ENCODE data around the gene PTGFR.

PTGFR gene

GRCh38 chr1:78522136-78522535 lies 31.4 kb downstream of the PTGFR start:
- DNase-seq, result no peak

DNA sequence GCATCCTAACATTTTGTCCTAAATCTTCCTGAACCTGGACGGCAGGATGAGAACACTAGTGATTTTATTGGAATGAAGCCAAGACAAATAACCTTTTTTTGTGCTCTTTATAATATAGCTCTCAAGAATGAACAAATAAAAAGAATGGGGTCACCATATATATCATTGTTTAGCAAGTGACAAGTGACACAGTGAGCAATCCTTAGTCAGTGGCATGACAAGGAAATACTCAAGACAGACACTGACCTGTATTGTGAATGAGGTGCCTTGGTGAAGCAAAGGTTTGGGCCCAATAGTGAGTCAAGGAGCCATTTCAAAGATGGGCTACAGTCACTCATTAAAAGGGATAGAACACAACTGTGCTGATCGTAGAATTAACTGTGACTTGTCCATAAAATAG lies 35.7 kb downstream of the PTGFR start:
- DNase-seq, result no peak

GRCh38 chr1:78527706-78528105 lies 36.9 kb downstream of the PTGFR start:
- DNase-seq, result peak; percentile 29

DNA sequence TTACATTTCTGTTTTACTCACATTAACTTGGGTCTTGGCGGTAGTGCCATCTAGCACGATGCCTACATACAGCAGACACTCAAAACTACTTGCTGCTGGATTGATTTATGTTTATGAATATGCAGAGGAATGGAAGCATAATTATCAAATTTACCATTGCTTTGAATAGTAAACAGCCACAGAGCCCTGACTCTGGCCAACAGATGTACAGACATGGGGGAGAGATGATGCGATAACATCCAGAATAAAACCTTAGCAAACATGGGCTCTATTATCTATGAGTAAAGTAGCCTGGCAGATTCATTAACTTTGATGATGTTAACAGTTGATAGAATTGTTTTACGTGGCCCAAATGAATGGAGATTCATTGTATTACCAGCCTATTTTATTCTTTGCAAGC lies 42.8 kb downstream of the PTGFR start:
- DNase-seq, result no peak

DNA sequence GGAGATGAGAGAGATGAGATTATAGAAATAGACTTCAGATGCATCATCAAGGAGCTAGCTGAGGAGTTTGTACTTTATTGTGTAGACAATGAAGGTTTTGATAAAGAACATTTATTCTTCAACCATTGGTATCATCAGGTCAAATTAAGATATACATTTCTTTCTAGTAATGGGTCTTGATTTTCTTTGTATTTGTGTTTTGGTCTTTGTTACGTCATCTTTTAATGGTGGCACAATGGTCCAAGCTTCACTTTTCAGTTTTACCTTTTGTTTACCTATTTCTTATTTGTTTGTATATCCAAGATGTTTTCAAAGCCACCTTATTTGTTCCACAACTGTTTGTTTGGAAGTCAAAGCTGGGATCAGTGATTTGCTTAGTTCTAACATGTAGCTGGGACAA lies 44.5 kb downstream of the PTGFR start:
- DNase-seq, result no peak

GRCh38 chr1:78536427-78536826 lies 45.7 kb downstream of the PTGFR start:
- DNase-seq, result peak; percentile 78

GRCh38 chr1:78540048-78540447 lies 49.3 kb downstream of the PTGFR start:
- DNase-seq, result peak; percentile 65

GRCh38 chr1:78541479-78541878 lies 50.7 kb downstream of the PTGFR start:
- no peak for DNase-seq

- DNase-seq, result no peak
Observed at GRCh38 chr1:78543941-78544643, 53.3 kb downstream of the PTGFR start.

GRCh38 chr1:78547081-78547480 lies 56.3 kb downstream of the PTGFR start:
- no peak for DNase-seq

DNA sequence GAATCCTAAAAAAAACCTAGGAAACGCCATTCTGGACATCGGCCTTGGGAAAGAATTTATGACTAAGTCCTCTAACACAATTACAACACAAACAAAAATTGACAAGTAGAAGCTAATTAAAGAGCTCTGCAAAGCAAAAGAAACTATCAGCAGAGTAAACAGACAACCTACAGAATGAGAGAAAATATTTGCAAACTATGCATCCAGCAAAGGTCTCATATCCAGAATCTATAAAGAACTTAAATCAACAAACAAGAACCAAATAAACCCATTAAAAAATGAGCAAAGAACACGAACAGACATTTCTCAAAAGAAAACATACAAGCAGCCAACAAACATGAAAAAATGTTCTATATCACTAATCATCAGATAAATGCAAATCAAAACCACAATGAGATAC lies 58.6 kb downstream of the PTGFR start:
- DNase-seq, result no peak

GRCh38 chr1:78549891-78550290 lies 59.1 kb downstream of the PTGFR start:
- DNase-seq, result no peak

GRCh38 chr1:78553859-78554258 lies 63.1 kb downstream of the PTGFR start:
- no peak for DNase-seq

- no peak for DNase-seq
Observed at GRCh38 chr1:78554840-78555239, 64.1 kb downstream of the PTGFR start.

DNA sequence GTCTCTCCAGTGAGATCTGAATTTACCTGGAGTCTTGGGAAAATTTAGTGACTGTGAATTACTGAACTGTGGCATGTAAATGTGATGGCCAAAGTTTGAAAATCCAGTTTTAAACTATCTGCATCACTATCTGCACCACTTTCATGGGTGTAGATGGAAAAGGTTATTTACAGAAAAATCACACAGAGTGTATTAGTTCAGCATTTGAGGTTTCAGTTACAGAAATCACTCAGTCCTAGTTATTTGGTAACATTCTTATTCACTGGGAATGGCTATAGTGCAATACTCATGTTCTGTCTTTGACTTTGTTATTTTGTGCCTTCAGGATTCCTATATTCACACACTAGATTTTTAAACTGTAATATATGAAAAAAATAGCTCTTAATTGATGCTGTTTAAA lies 68.9 kb downstream of the PTGFR start:
- no peak for DNase-seq

DNA sequence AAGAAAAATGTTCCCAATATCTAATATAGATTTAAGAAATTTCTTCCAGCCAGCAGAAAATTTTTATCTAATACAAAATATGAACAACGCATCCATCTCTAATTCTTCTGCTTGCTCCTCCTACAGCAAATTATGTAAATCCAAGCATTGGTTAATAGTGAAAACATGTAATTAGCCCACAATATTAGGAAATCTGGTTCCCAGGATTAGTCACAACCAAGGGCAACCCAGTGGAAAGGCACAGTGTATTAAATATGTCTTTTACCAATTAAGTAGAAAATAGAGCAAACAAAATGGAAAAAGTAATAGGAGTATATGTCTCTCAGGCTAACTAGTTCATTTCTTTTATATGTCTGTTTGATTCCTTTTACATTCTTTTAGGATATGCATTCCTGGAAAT lies 70.0 kb downstream of the PTGFR start:
- no peak for DNase-seq

GRCh38 chr1:78561856-78562255 lies 71.1 kb downstream of the PTGFR start:
- no peak for DNase-seq

GRCh38 chr1:78565393-78565792 lies 74.6 kb downstream of the PTGFR start:
- DNase-seq, result no peak

DNA sequence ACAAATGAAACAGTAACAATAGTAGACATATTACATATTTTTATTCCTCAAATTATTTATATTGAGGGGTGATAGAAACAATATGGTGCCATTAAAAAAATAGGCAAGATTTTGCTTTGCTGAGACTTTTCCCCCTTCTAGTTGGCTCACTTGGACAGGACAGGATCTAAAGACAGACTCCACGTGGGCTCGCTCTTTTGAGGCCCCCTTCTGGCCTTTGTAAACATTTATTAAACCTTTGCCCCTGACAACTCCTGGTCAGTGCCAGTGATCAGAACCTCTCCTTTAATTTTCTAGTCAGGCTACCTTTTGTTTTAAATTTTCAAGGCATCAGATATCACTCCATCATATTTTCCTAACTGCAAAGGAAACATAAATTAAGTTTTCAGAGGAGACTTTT lies 79.8 kb downstream of the PTGFR start:
- no peak for DNase-seq

DNA sequence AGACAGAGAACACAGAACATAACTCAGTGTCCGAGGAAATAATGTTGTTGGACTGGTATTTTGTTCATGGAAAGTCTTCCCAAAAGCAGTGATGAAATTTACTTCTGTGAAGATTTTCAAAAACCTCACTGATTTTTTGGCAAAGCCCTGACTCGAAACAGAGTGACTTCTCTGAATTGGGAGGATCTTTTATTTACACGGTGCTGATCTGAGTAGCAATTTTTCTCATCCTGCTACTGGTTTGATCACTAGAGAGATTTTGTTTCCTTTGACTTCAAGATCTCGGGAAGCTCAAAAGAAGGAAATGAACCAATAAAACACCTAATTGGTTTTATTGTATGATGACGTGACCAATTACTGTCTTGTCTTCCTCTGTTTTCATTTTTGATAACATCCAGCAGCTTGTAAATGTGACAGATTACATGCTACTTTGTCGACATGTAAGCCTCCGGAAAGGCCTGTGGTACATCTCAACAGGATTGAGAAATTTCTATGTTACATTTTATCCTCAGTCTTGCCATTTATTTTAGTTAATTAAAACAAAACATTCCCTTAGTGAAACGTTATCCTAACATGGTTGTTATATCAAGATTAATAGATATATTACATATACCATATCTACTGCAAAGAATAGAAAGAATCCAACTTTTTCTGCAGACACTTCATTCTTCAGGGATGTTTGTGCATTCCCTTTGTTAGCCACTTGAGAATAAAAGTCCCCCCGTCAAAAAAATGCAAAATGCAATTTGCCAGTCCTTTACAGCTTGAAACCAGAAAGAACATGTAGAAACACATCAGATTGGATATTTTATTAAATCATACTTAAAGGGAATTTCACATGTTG lies 86.7 kb downstream of the PTGFR start:
- peak; percentile 65 for DNase-seq

DNA sequence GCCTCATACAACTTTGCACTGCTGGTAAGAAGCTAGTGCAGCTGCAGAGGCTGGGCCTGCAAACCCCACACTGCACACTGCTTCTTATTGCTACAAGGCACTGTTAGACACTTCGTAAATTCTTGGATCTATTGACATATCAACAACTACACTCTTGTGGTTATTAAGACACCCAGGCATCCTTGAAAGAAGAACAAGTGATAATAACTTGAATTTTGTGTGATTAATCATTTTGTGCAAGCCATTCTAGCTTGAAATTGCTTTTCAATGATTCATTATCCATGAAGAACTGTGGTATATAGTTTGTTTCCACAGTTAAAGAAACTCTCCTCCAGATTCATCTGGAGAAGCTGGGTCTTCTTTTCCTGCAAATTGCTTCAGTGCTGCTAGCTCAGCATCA lies 95.8 kb downstream of the PTGFR start:
- peak; percentile 93 for DNase-seq

GRCh38 chr1:78587211-78587610 lies 96.4 kb downstream of the PTGFR start:
- peak; percentile 46 for DNase-seq

All from fibroblast of skin of right biceps (primary cell).